Measurements from ENCODE around the gene FOXQ1. TPM values are rescaled to one million over a fixed set of nuclear protein-coding genes. Genes with fewer than 3 reads are reported as not detected.

Gene FOXQ1
- polyA plus RNA-seq, 3 donors from 2014 or later = not detected

GRCh38 chr6:1309366-1309765 lies 2.5 kb upstream of the FOXQ1 start:
- Mint-ChIP-seq H3K4me1 (peaks cover 11% of the 10 kb centered on the region in 2 donors), H3K27me3 (ENCODE audit: low read depth in 3 of 3) (peaks cover 11 to 25% (median 13%) of the 10 kb centered on the region in 3 donors), H3K4me3 (no peak overlapping the region)

GRCh38 chr6:1310628-1311399 lies 1.1 kb upstream of the FOXQ1 start:
- peaks cover 13 to 21% (median 21%) of the 10 kb centered on the region in 3 donors for H3K27me3 Mint-ChIP-seq (ENCODE audit: low read depth in 3 of 3)
- H3K9me3 Mint-ChIP-seq = peaks cover 0 to 3% (median 0%) of the 10 kb centered on the region in 6 donors
- no peak overlapping the region for H3K27ac Mint-ChIP-seq
- H3K4me3 Mint-ChIP-seq = peak overlapping the region in 2 of 5 donors; percentile 26 to 60
- DNase-seq = no peak
- H3K4me1 Mint-ChIP-seq = peaks cover 15 to 18% of the 10 kb centered on the region in 2 donors
- peaks cover 2 to 3% (median 3%) of the 10 kb centered on the region in 3 donors for H3K36me3 Mint-ChIP-seq

More at GRCh38 chr6:1309366-1309765, 2.5 kb upstream of the FOXQ1 start:
- Mint-ChIP-seq H3K9me3 (no peaks in the 10 kb centered on the region), H3K27ac (no peak overlapping the region), H3K36me3 (peaks cover 2 to 3% (median 3%) of the 10 kb centered on the region in 3 donors)
- DNase-seq = no peak

GRCh38 chr6:1312203-1312472 lies 240 bp downstream of the FOXQ1 start:
- DNase-seq = no peak
- H3K27ac Mint-ChIP-seq = no peak overlapping the region
- H3K36me3 Mint-ChIP-seq = peaks cover 2 to 3% (median 3%) of the 10 kb centered on the region in 3 donors
- peaks cover 13 to 26% (median 23%) of the 10 kb centered on the region in 3 donors for H3K27me3 Mint-ChIP-seq (ENCODE audit: low read depth in 3 of 3)
- H3K9me3 Mint-ChIP-seq = peaks cover 0 to 5% (median 0%) of the 10 kb centered on the region in 6 donors
- H3K4me3 Mint-ChIP-seq = no peak overlapping the region
- H3K4me1 Mint-ChIP-seq = peaks cover 19 to 24% of the 10 kb centered on the region in 2 donors

- DNase-seq = no peak
- H3K9me3 Mint-ChIP-seq = peaks cover 0 to 5% (median 0%) of the 10 kb centered on the region in 6 donors
- H3K27ac Mint-ChIP-seq = no peak overlapping the region
- H3K4me1 Mint-ChIP-seq = peaks cover 19 to 24% of the 10 kb centered on the region in 2 donors
- H3K4me3 Mint-ChIP-seq = no peak overlapping the region
- H3K27me3 Mint-ChIP-seq (ENCODE audit: low read depth in 3 of 3) = peaks cover 13 to 23% (median 21%) of the 10 kb centered on the region in 3 donors
- H3K36me3 Mint-ChIP-seq = peaks cover 2 to 3% (median 3%) of the 10 kb centered on the region in 3 donors
Measured at GRCh38 chr6:1312473-1313367, 822 bp downstream of the FOXQ1 start.

GRCh38 chr6:1313384-1313766 lies 1.5 kb downstream of the FOXQ1 start:
- Mint-ChIP-seq H3K27me3 (ENCODE audit: low read depth in 3 of 3) (peaks cover 11 to 25% (median 23%) of the 10 kb centered on the region in 3 donors), H3K36me3 (peaks cover 2 to 3% (median 3%) of the 10 kb centered on the region in 3 donors), H3K4me3 (no peak overlapping the region), H3K4me1 (peaks cover 22 to 24% of the 10 kb centered on the region in 2 donors), H3K9me3 (peaks cover 0 to 10% (median 0%) of the 10 kb centered on the region in 6 donors), H3K27ac (no peak overlapping the region)
- DNase-seq = no peak

GRCh38 chr6:1313767-1314503 lies 2.0 kb downstream of the FOXQ1 start:
- Mint-ChIP-seq H3K36me3 (peaks cover 2 to 3% (median 3%) of the 10 kb centered on the region in 3 donors), H3K4me3 (peak overlapping the region in 2 of 5 donors; percentile 11 to 43), H3K4me1 (peaks cover 22 to 24% of the 10 kb centered on the region in 2 donors)

GRCh38 chr6:1314617-1315016 lies 2.7 kb downstream of the FOXQ1 start:
- peaks cover 22 to 24% of the 10 kb centered on the region in 2 donors for H3K4me1 Mint-ChIP-seq
- peak overlapping the region in 1 of 5 donors; percentile 1 for H3K4me3 Mint-ChIP-seq
- DNase-seq = no peak
- peaks cover 0 to 10% (median 0%) of the 10 kb centered on the region in 6 donors for H3K9me3 Mint-ChIP-seq
- peaks cover 11 to 28% (median 22%) of the 10 kb centered on the region in 3 donors for H3K27me3 Mint-ChIP-seq (ENCODE audit: low read depth in 3 of 3)
- H3K36me3 Mint-ChIP-seq = peaks cover 2 to 3% (median 3%) of the 10 kb centered on the region in 3 donors
- no peak overlapping the region for H3K27ac Mint-ChIP-seq

More at GRCh38 chr6:1313767-1314503, 2.0 kb downstream of the FOXQ1 start:
- peaks cover 0 to 10% (median 0%) of the 10 kb centered on the region in 6 donors for H3K9me3 Mint-ChIP-seq
- H3K27me3 Mint-ChIP-seq (ENCODE audit: low read depth in 3 of 3) = peaks cover 11 to 28% (median 23%) of the 10 kb centered on the region in 3 donors
- DNase-seq = no peak
- H3K27ac Mint-ChIP-seq = no peak overlapping the region

- Mint-ChIP-seq H3K36me3 (peaks cover 2 to 3% (median 3%) of the 10 kb centered on the region in 3 donors), H3K27me3 (ENCODE audit: low read depth in 3 of 3) (peaks cover 11 to 28% (median 19%) of the 10 kb centered on the region in 3 donors), H3K27ac (no peak overlapping the region), H3K4me1 (peaks cover 22 to 24% of the 10 kb centered on the region in 2 donors), H3K9me3 (peaks cover 0 to 10% (median 0%) of the 10 kb centered on the region in 6 donors), H3K4me3 (peak overlapping the region; percentile 39 to 69 (median 48))
- DNase-seq = no peak
Measured at GRCh38 chr6:1315201-1315559, 3.3 kb downstream of the FOXQ1 start.

- Mint-ChIP-seq H3K27me3 (ENCODE audit: low read depth in 3 of 3) (peaks cover 11 to 25% (median 16%) of the 10 kb centered on the region in 3 donors), H3K27ac (no peak overlapping the region), H3K36me3 (peaks cover 2 to 3% (median 3%) of the 10 kb centered on the region in 3 donors), H3K4me1 (peaks cover 21 to 24% of the 10 kb centered on the region in 2 donors), H3K9me3 (peaks cover 0 to 10% (median 0%) of the 10 kb centered on the region in 6 donors), H3K4me3 (peak overlapping the region; percentile 46 to 69 (median 67))
- no peak for DNase-seq
Measured at GRCh38 chr6:1315560-1316386, 3.9 kb downstream of the FOXQ1 start.

- H3K4me1 Mint-ChIP-seq = peaks cover 16 to 18% of the 10 kb centered on the region in 2 donors
- DNase-seq = peak in 1 of 3 donors; percentile 7
- no peak overlapping the region for H3K27ac Mint-ChIP-seq
- peak overlapping the region; percentile 46 to 69 (median 67) for H3K4me3 Mint-ChIP-seq
- H3K27me3 Mint-ChIP-seq (ENCODE audit: low read depth in 3 of 3) = peaks cover 9 to 21% (median 11%) of the 10 kb centered on the region in 3 donors
- H3K36me3 Mint-ChIP-seq = peaks cover 2 to 3% (median 3%) of the 10 kb centered on the region in 3 donors
- H3K9me3 Mint-ChIP-seq = peaks cover 0 to 10% (median 0%) of the 10 kb centered on the region in 6 donors
Measured at GRCh38 chr6:1316489-1316971, 4.6 kb downstream of the FOXQ1 start.

GRCh38 chr6:1317302-1317815 lies 5.5 kb downstream of the FOXQ1 start:
- H3K27me3 Mint-ChIP-seq (ENCODE audit: low read depth in 3 of 3) = peaks cover 8 to 24% (median 9%) of the 10 kb centered on the region in 3 donors
- DNase-seq = no peak
- no peak overlapping the region for H3K27ac Mint-ChIP-seq
- H3K36me3 Mint-ChIP-seq = peaks cover 2 to 3% (median 3%) of the 10 kb centered on the region in 3 donors
- H3K4me3 Mint-ChIP-seq = peak overlapping the region in 3 of 5 donors; percentile 16 to 46 (median 30)
- peaks cover 0 to 10% (median 0%) of the 10 kb centered on the region in 6 donors for H3K9me3 Mint-ChIP-seq
- peaks cover 14 to 18% of the 10 kb centered on the region in 2 donors for H3K4me1 Mint-ChIP-seq

GRCh38 chr6:1318036-1318435 lies 6.1 kb downstream of the FOXQ1 start:
- peaks cover 7 to 29% (median 9%) of the 10 kb centered on the region in 3 donors for H3K27me3 Mint-ChIP-seq (ENCODE audit: low read depth in 3 of 3)
- no peak for DNase-seq
- no peak overlapping the region for H3K27ac Mint-ChIP-seq

More at GRCh38 chr6:1318036-1318435, 6.1 kb downstream of the FOXQ1 start:
- H3K4me3 Mint-ChIP-seq = peak overlapping the region; percentile 16 to 60 (median 35)
- H3K4me1 Mint-ChIP-seq = peaks cover 14 to 18% of the 10 kb centered on the region in 2 donors
- peaks cover 2 to 3% (median 3%) of the 10 kb centered on the region in 3 donors for H3K36me3 Mint-ChIP-seq
- H3K9me3 Mint-ChIP-seq = peaks cover 0 to 10% (median 0%) of the 10 kb centered on the region in 6 donors

Data from immature natural killer cell (primary cell).